Tibial nerve (tissue), 4 donors: ENCODE results near the gene TNRC6C.

Experiments
- CTCF ChIP-seq, 5 experiments: fragments of 200-600 bp in 3 of 5; fragments of 450-650 bp in 2 of 5; sonication (generic) in 3 of 5; IDR thresholded peaks; one replicate each; pipeline ENCODE4 v1.5.1; 2016 to 2019; ENCODE audit warnings: antibody characterized with exemption in 5 of 5, mild to moderate bottlenecking in 3 of 5, moderate library complexity in 2 of 5
- EP300 ChIP-seq, 2 donors: sonication (generic); formaldehyde crosslinking; IDR thresholded peaks; one replicate each; pipeline ENCODE4 v1.6.1; 2017; ENCODE audit warnings: antibody characterized with exemption in 2 of 2, mild to moderate bottlenecking in 1 of 2

GRCh38 chr17:77944390-77945222 is 13.9 kb upstream of the TNRC6C start:
- TF ChIP-seq CTCF (IDR thresholded peaks at IDR 0.05) (no peak), EP300 (IDR thresholded peaks at IDR 0.05) (no peak)
